Embryonic facial prominence (tissue), 1 donor: Measurements from ENCODE around the gene GRAMD2B.

Source experiments
- DNase-seq: peaks from one replicate; pipeline ENCODE4 v3.0.0-alpha.2; 2016; ENCODE audit errors: extremely low spot score

Gene GRAMD2B

GRCh38 chr5:126542441-126542840 is 119.2 kb downstream of the GRAMD2B start:
- DNase-seq, result no peak

GRCh38 chr5:126543009-126543408 is 119.8 kb downstream of the GRAMD2B start:
- no peak for DNase-seq

GRCh38 chr5:126543660-126544059 is 120.5 kb downstream of the GRAMD2B start:
- no peak for DNase-seq
